WTC11 (cell line): ENCODE results near the gene UGGT2.

Experiments
- SP1 ChIP-seq: sonication (generic); formaldehyde crosslinking; conservative IDR thresholded peaks from 2 replicates; pipeline ENCODE4 v1.8.1; 2022; ENCODE audit warnings: missing genetic modification reagents
- ZNF232 ChIP-seq: sonication (generic); formaldehyde crosslinking; IDR thresholded peaks from 2 replicates; pipeline ENCODE4 v1.8.0; 2022; ENCODE audit warnings: mild to moderate bottlenecking, missing genetic modification reagents
- TF ChIP-seq, protein P1 (sequence below): sonication (generic); formaldehyde crosslinking; IDR thresholded peaks from 2 replicates; pipeline ENCODE4 v1.8.1; 2022; ENCODE audit warnings: low read depth, mild to moderate bottlenecking, moderate library complexity, missing genetic modification reagents, borderline replicate concordance
- TF ChIP-seq, protein P2 (sequence below): sonication (generic); formaldehyde crosslinking; IDR thresholded peaks from 2 replicates; pipeline ENCODE4 v1.8.0; 2022; ENCODE audit warnings: mild to moderate bottlenecking, missing genetic modification reagents

DNA sequence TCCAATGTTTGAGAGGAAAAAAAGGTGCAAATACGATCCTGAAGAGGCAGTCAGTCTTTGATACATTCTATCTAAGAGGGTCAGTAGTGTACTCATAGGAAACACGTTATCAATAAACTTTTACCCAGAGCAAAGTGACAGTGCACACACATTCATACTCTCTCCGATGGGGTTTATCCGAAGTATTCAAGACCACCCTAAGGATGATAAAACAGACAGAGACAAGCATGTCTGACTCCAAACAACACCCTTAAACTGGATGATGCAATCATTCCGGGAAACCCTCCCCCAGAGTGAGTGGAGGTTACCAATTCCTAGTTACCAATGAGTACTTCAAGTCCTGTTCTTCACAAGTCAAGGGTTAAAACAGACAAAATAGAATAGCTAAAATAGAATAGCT lies 297.1 kb downstream of the UGGT2 start:
- TF ChIP-seq, protein P1, sequence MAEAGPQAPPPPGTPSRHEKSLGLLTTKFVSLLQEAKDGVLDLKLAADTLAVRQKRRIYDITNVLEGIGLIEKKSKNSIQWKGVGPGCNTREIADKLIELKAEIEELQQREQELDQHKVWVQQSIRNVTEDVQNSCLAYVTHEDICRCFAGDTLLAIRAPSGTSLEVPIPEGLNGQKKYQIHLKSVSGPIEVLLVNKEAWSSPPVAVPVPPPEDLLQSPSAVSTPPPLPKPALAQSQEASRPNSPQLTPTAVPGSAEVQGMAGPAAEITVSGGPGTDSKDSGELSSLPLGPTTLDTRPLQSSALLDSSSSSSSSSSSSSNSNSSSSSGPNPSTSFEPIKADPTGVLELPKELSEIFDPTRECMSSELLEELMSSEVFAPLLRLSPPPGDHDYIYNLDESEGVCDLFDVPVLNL (CRISPR knock-in tag) = no peak
- TF ChIP-seq ZNF232 (CRISPR knock-in tag) (no peak), SP1 (CRISPR knock-in tag) (no peak)
- TF ChIP-seq, protein P2, sequence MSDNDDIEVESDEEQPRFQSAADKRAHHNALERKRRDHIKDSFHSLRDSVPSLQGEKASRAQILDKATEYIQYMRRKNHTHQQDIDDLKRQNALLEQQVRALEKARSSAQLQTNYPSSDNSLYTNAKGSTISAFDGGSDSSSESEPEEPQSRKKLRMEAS = no peak
